Hepatocyte (in vitro differentiated cells): Measurements from ENCODE around the gene SLCO3A1.
"Not testable (repeated sequence)": the region's sequence is repeated elsewhere in the genome, so short reads cannot be mapped to it uniquely, and the experiment has no call there.

Source experiments
- EZH2 ChIP-seq: fragments of 200-600 bp; sonication (generic); IDR thresholded peaks from 2 replicates; pipeline ENCODE4 v1.6.1; 2016; ENCODE audit warnings: antibody characterized with exemption, mild to moderate bottlenecking, borderline replicate concordance
- EZH2phosphoT487 ChIP-seq: fragments of 200-600 bp; sonication (generic); IDR thresholded peaks from one replicate; pipeline ENCODE4 v1.6.1; 2018; ENCODE audit warnings: antibody characterized with exemption, mild to moderate bottlenecking, low read depth, moderate library complexity; ENCODE audit not compliant: unreplicated experiment, severe bottlenecking
- TF ChIP-seq, protein P1 (sequence below): fragments of 200-600 bp; sonication (generic); IDR thresholded peaks from 2 replicates; pipeline ENCODE4 v1.5.1; 2016; ENCODE audit warnings: antibody characterized with exemption, mild to moderate bottlenecking; ENCODE audit not compliant: poor library complexity

DNA sequence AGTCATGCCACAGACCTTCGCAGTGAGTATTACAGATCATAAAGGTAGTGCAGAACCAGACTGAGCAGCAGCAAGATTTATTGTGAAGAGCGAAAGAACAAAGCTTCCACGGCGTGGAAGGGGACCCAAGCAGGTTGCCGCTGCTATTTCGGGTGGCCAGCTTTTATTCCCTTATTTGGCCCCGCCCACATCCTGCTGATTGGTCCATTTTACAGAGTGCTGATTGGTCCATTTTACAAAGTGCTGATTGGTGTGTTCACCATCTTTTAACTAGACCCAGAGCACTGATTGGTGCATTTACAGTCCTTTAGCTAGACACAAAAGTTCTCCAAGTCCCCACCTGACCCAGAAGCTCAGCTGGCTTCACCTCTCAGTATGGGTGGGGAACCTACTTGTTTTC, 110.2 kb downstream of the SLCO3A1 start:
- TF ChIP-seq, protein P1, sequence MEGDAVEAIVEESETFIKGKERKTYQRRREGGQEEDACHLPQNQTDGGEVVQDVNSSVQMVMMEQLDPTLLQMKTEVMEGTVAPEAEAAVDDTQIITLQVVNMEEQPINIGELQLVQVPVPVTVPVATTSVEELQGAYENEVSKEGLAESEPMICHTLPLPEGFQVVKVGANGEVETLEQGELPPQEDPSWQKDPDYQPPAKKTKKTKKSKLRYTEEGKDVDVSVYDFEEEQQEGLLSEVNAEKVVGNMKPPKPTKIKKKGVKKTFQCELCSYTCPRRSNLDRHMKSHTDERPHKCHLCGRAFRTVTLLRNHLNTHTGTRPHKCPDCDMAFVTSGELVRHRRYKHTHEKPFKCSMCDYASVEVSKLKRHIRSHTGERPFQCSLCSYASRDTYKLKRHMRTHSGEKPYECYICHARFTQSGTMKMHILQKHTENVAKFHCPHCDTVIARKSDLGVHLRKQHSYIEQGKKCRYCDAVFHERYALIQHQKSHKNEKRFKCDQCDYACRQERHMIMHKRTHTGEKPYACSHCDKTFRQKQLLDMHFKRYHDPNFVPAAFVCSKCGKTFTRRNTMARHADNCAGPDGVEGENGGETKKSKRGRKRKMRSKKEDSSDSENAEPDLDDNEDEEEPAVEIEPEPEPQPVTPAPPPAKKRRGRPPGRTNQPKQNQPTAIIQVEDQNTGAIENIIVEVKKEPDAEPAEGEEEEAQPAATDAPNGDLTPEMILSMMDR, result not testable (repeated sequence)
- not testable (repeated sequence) for TF ChIP-seq EZH2, EZH2phosphoT487
